Suprapubic skin (tissue), 4 donors: ENCODE data around the gene GSN. TPM values are rescaled to one million over a fixed set of nuclear protein-coding genes. Genes with fewer than 3 reads are reported as not detected.
A peak's percentile ranks its signal among the peaks of the same experiment; 100 is the strongest.

ENCODE experiments used
- DNase-seq, 2 donors: peaks; one replicate each; pipeline ENCODE4 v3.0.0-alpha.2; 2019; ENCODE audit warnings: low spot score in 2 of 2
- H3K27ac ChIP-seq: fragments of 200-600 bp; sonication (generic); one replicate; pipeline ENCODE4 v1.5.1; 2019
- H3K27me3 ChIP-seq: fragments of 200-600 bp; sonication (generic); one replicate; pipeline ENCODE4 v1.5.1; 2019
- H3K36me3 ChIP-seq: fragments of 200-600 bp; sonication (generic); one replicate; pipeline ENCODE4 v1.5.1; 2019
- H3K4me1 ChIP-seq: fragments of 200-600 bp; sonication (generic); one replicate; pipeline ENCODE4 v1.5.1; 2019
- H3K4me3 ChIP-seq: fragments of 200-600 bp; sonication (generic); one replicate; pipeline ENCODE4 v1.5.1; 2019; ENCODE audit warnings: mild to moderate bottlenecking
- H3K9me3 ChIP-seq: fragments of 200-600 bp; sonication (generic); one replicate; pipeline ENCODE4 v1.5.1; 2019
- CTCF ChIP-seq, 2 donors: fragments of 200-600 bp in 1 of 2; fragments of 450-650 bp in 1 of 2; sonication (generic) in 1 of 2; IDR thresholded peaks; one replicate each; pipeline ENCODE4 v1.5.1; 2016 to 2019; ENCODE audit warnings: antibody characterized with exemption in 2 of 2, mild to moderate bottlenecking in 1 of 2, moderate library complexity in 1 of 2
- EP300 ChIP-seq: sonication (generic); formaldehyde crosslinking; IDR thresholded peaks from one replicate; pipeline ENCODE4 v1.6.1; 2017; ENCODE audit warnings: antibody characterized with exemption
- POLR2A ChIP-seq, 2 donors: fragments of 450-650 bp; IDR thresholded peaks; one replicate each; pipeline ENCODE4 v1.6.1; 2017; ENCODE audit warnings: antibody characterized with exemption in 2 of 2, mild to moderate bottlenecking in 2 of 2, moderate library complexity in 2 of 2
- POLR2AphosphoS5 ChIP-seq, 3 donors: sonication (generic); formaldehyde crosslinking; IDR thresholded peaks; one replicate each; pipeline ENCODE4 v1.6.1; 2017; ENCODE audit warnings: antibody characterized with exemption in 3 of 3
- WGBS: methylation state at CpG from one replicate; pipeline ENCODE4 v1.1.5; 2018; 5-methylcytosine and 5-hydroxymethylcytosine counted together
- total RNA-seq, 4 donors: library from RNA; depleted of rRNA; stranded (reverse); fragments of >200 nt; gene quantifications; one replicate each; pipeline ENCODE4 v1.1.0, GENCODE V29; 2016

Gene GSN
- total RNA-seq, 4 donors from 2014 or later: 681 to 944 (median 771) TPM

- WGBS: 84% methylated on average over 3 of the region's 3 CpGs
- H3K36me3 ChIP-seq: peaks cover 77% of the 10 kb centered on the region
- H3K9me3 ChIP-seq: no peaks in the 10 kb centered on the region
- DNase-seq: no peak
- H3K27me3 ChIP-seq: no peaks in the 10 kb centered on the region
- TF ChIP-seq POLR2AphosphoS5 (IDR thresholded peaks at IDR 0.05) (no peak), POLR2A (IDR thresholded peaks at IDR 0.05) (no peak), EP300 (no peak), CTCF (IDR thresholded peaks at IDR 0.05) (no peak)
- H3K4me1 ChIP-seq: peaks cover 26% of the 10 kb centered on the region
- H3K4me3 ChIP-seq: no peak overlapping the region
- H3K27ac ChIP-seq: no peak overlapping the region
Observed at GRCh38 chr9:121345070-121345469, 77.1 kb downstream of the GSN start.

- DNase-seq: no peak
- H3K36me3 ChIP-seq: peaks cover 68% of the 10 kb centered on the region
- 93% methylated on average over 3 of the region's 3 CpGs for WGBS
- H3K27ac ChIP-seq: no peak overlapping the region
- H3K4me1 ChIP-seq: peaks cover 52% of the 10 kb centered on the region
- no peak overlapping the region for H3K4me3 ChIP-seq
- H3K27me3 ChIP-seq: no peaks in the 10 kb centered on the region
- H3K9me3 ChIP-seq: no peaks in the 10 kb centered on the region
- TF ChIP-seq POLR2A (IDR thresholded peaks at IDR 0.05) (no peak), EP300 (no peak), POLR2AphosphoS5 (IDR thresholded peaks at IDR 0.05) (no peak), CTCF (IDR thresholded peaks at IDR 0.05) (no peak)
Observed at GRCh38 chr9:121348221-121348620, 80.3 kb downstream of the GSN start.

GRCh38 chr9:121349009-121349408, 81.0 kb downstream of the GSN start:
- Histone ChIP-seq H3K4me3 (no peak overlapping the region), H3K36me3 (peaks cover 70% of the 10 kb centered on the region), H3K27ac (no peak overlapping the region), H3K4me1 (peaks cover 57% of the 10 kb centered on the region), H3K27me3 (no peaks in the 10 kb centered on the region), H3K9me3 (no peaks in the 10 kb centered on the region)
- no peak for DNase-seq
- TF ChIP-seq EP300 (no peak), POLR2AphosphoS5 (IDR thresholded peaks at IDR 0.05) (no peak), CTCF (IDR thresholded peaks at IDR 0.05) (no peak), POLR2A (IDR thresholded peaks at IDR 0.05) (no peak)
- WGBS: 41% methylated on average over 8 of the region's 8 CpGs

- DNase-seq: no peak
- no peaks in the 10 kb centered on the region for H3K27me3 ChIP-seq
- no peak overlapping the region for H3K4me3 ChIP-seq
- TF ChIP-seq POLR2AphosphoS5 (IDR thresholded peaks at IDR 0.05) (no peak), POLR2A (IDR thresholded peaks at IDR 0.05) (no peak), CTCF (IDR thresholded peaks at IDR 0.05) (no peak), EP300 (no peak)
- 80% methylated on average over 1 of the region's 1 CpG for WGBS
- peaks cover 46% of the 10 kb centered on the region for H3K4me1 ChIP-seq
- H3K9me3 ChIP-seq: no peaks in the 10 kb centered on the region
- H3K27ac ChIP-seq: peak overlapping the region; percentile 67
- peaks cover 70% of the 10 kb centered on the region for H3K36me3 ChIP-seq
Observed at GRCh38 chr9:121350036-121350435, 82.1 kb downstream of the GSN start.

- no peaks in the 10 kb centered on the region for H3K27me3 ChIP-seq
- peak; percentile 82 to 88 for DNase-seq
- no peak overlapping the region for H3K4me3 ChIP-seq
- H3K36me3 ChIP-seq: peaks cover 59% of the 10 kb centered on the region
- TF ChIP-seq POLR2A (IDR thresholded peaks at IDR 0.05): no peak
- no peak for TF ChIP-seq EP300
- TF ChIP-seq POLR2AphosphoS5 (IDR thresholded peaks at IDR 0.05): peak in 2 of 3 donors; percentile 48 to 52
- H3K9me3 ChIP-seq: no peaks in the 10 kb centered on the region
- H3K27ac ChIP-seq: peak overlapping the region; percentile 67
- WGBS: 5% methylated on average over 2 of the region's 2 CpGs
- peaks cover 44% of the 10 kb centered on the region for H3K4me1 ChIP-seq
Observed at GRCh38 chr9:121350993-121351561, 83.1 kb downstream of the GSN start.
